Ovary (tissue), 3 donors: ENCODE measurements around the gene EDN3.

Experiments
- POLR2A ChIP-seq: fragments of 450-650 bp; IDR thresholded peaks from one replicate; pipeline ENCODE4 v1.6.1; 2017; ENCODE audit warnings: antibody characterized with exemption, mild to moderate bottlenecking, moderate library complexity
- TF ChIP-seq, protein P1 (sequence below), 3 donors: fragments of 450-650 bp in 2 of 3; fragments of 200-600 bp in 1 of 3; IDR thresholded peaks; one replicate each; pipeline versions ENCODE4 v1.5.1 to v1.8.0; 2016 to 2022; ENCODE audit warnings: antibody characterized with exemption in 3 of 3, mild to moderate bottlenecking in 1 of 3
- donor health status: DM: no; HTN: no; CAD: no.

GRCh38 chr20:59318803-59319202 lies 18.4 kb downstream of the EDN3 start:
- TF ChIP-seq POLR2A, result no peak
- TF ChIP-seq, protein P1, sequence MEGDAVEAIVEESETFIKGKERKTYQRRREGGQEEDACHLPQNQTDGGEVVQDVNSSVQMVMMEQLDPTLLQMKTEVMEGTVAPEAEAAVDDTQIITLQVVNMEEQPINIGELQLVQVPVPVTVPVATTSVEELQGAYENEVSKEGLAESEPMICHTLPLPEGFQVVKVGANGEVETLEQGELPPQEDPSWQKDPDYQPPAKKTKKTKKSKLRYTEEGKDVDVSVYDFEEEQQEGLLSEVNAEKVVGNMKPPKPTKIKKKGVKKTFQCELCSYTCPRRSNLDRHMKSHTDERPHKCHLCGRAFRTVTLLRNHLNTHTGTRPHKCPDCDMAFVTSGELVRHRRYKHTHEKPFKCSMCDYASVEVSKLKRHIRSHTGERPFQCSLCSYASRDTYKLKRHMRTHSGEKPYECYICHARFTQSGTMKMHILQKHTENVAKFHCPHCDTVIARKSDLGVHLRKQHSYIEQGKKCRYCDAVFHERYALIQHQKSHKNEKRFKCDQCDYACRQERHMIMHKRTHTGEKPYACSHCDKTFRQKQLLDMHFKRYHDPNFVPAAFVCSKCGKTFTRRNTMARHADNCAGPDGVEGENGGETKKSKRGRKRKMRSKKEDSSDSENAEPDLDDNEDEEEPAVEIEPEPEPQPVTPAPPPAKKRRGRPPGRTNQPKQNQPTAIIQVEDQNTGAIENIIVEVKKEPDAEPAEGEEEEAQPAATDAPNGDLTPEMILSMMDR (IDR thresholded peaks at IDR 0.05), result no peak
